ENCODE results near the gene EPS8L2. TPM values are rescaled to one million over a fixed set of nuclear protein-coding genes. Genes with fewer than 3 reads are reported as not detected.
A peak's percentile ranks its signal among the peaks of the same experiment; 100 is the strongest.

EPS8L2 gene
- total RNA-seq, 1 experiment from 2014 or later: 92.8 TPM

DNA sequence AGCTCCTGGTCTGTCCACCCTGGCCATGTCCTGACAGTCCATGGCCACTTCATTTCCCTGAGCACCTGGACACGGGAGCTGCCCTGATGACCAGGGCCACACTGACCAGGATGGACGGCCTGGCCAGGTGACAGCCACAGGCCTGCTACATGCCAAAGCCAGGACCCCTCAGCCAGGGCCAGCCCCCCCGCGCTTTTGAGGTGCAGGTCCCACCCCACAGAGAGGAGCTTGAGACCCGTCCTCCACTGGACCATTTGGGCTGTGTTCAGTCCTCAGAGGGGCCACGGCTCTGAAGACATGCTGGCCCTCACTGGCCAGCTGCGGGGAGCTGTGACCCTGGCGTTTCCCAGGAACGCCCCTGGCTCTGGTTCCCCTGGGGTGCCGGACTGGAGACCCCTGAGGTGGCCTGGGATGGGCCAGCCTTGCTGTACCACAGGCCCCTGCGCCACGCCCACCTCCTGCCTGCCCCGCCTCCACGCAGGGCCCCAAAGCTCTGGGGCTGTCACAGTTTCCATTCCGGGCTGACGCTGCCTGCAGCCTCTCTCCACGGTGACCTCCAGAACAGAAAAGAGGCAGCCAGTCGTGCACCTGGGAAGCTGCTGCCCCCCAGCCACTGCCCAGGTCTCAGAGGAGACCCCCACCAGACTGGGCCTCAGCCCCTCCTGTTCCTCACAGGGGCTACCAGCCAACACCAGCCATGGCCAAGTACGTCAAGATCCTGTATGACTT lies 18.2 kb downstream of the EPS8L2 start:
- no peak overlapping the region for H4K5ac ChIP-seq (ENCODE audit: insufficient read length, low read depth, low read length)
- H2BK5ac ChIP-seq (ENCODE audit: insufficient read length, low read length): no peak overlapping the region
- no peaks in the 10 kb centered on the region for H3K79me2 ChIP-seq (ENCODE audit: insufficient read depth, low read length)
- no peaks in the 10 kb centered on the region for H3K27me3 ChIP-seq (ENCODE audit: insufficient read depth, low read length)
- no peak overlapping the region for H2BK20ac ChIP-seq (ENCODE audit: low read depth, low read length, poor library complexity, severe bottlenecking)
- H3K79me1 ChIP-seq (ENCODE audit: insufficient read depth, low read depth, low read length, poor library complexity, severe bottlenecking): no peaks in the 10 kb centered on the region
- no peak overlapping the region for H3K4ac ChIP-seq (ENCODE audit: low read depth, low read length)
- H3K4me2 ChIP-seq (ENCODE audit: insufficient read depth, insufficient read length, low read length): no peak overlapping the region
- H2AFZ ChIP-seq (ENCODE audit: low read length): no peak overlapping the region
- H3K36me3 Mint-ChIP-seq (ENCODE audit: insufficient read depth in 1 of 3, low read depth in 3 of 3): peaks cover 0 to 8% (median 0%) of the 10 kb centered on the region in 3 experiments; a peak in 3 of 7 replicates
- H3K18ac ChIP-seq (ENCODE audit: insufficient read length, low read depth, low read length): no peak overlapping the region
- no peaks in the 10 kb centered on the region for H3K9me3 Mint-ChIP-seq
- no peak overlapping the region for H3T11ph ChIP-seq (ENCODE audit: low read length)
- TF ChIP-seq, protein P1, sequence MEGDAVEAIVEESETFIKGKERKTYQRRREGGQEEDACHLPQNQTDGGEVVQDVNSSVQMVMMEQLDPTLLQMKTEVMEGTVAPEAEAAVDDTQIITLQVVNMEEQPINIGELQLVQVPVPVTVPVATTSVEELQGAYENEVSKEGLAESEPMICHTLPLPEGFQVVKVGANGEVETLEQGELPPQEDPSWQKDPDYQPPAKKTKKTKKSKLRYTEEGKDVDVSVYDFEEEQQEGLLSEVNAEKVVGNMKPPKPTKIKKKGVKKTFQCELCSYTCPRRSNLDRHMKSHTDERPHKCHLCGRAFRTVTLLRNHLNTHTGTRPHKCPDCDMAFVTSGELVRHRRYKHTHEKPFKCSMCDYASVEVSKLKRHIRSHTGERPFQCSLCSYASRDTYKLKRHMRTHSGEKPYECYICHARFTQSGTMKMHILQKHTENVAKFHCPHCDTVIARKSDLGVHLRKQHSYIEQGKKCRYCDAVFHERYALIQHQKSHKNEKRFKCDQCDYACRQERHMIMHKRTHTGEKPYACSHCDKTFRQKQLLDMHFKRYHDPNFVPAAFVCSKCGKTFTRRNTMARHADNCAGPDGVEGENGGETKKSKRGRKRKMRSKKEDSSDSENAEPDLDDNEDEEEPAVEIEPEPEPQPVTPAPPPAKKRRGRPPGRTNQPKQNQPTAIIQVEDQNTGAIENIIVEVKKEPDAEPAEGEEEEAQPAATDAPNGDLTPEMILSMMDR (conservative IDR thresholded peaks at IDR 0.05): no peak
- no peak overlapping the region for H4K91ac ChIP-seq (ENCODE audit: insufficient read length, low read depth, low read length)
- H3K14ac ChIP-seq (ENCODE audit: insufficient read depth, low read length): no peak overlapping the region
- H3K4me1 ChIP-seq (ENCODE audit: insufficient read depth, low read length): no peaks in the 10 kb centered on the region
- H3K27ac Mint-ChIP-seq: no peak overlapping the region
- no peak overlapping the region for H2AK5ac ChIP-seq (ENCODE audit: insufficient read length, low read length)
- H3K27me3 Mint-ChIP-seq (ENCODE audit: low read depth): no peaks in the 10 kb centered on the region
- H2BK15ac ChIP-seq (ENCODE audit: low read depth, low read length): no peak overlapping the region
- no peak overlapping the region for H3K56ac ChIP-seq (ENCODE audit: insufficient read length, low read depth, low read length)
- peak overlapping the region; percentile 24 to 66; a peak in 3 of 5 replicates for H3K4me3 Mint-ChIP-seq
- H2BK12ac ChIP-seq (ENCODE audit: insufficient read length, low read depth, low read length): no peak overlapping the region
- H3K23me2 ChIP-seq (ENCODE audit: insufficient read length, low read depth, low read length, poor library complexity, severe bottlenecking): peaks cover 7% of the 10 kb centered on the region
- no peaks in the 10 kb centered on the region for H3K9me3 ChIP-seq (ENCODE audit: control insufficient read depth, low read depth, low read length)
- no peak overlapping the region for H3K23ac ChIP-seq (ENCODE audit: insufficient read length, low read depth, low read length)
- H3K27ac ChIP-seq (ENCODE audit: insufficient read length, low read depth, low read length): no peak overlapping the region
- no peak overlapping the region for H4K8ac ChIP-seq (replicated peaks; ENCODE audit: insufficient read length, low read depth, low read length)
- H2BK120ac ChIP-seq (ENCODE audit: low read depth, low read length, poor library complexity, severe bottlenecking): no peak overlapping the region
- DNase-seq: peak; percentile 39
- no peaks in the 10 kb centered on the region for H4K20me1 ChIP-seq (ENCODE audit: control insufficient read depth, insufficient read depth, insufficient read length)
- no CpG with 5 or more reads among the region's 19 CpGs for WGBS (ENCODE audit: extremely low coverage, insufficient read length, low lambda C conversion rate)
- H3K9ac ChIP-seq (ENCODE audit: extremely low read depth, insufficient read length, low read length): no peak overlapping the region
- H3K4me1 Mint-ChIP-seq: peaks cover 5 to 25% of the 10 kb centered on the region in 2 experiments; a peak in 3 of 4 replicates
